SK-N-SH treated with all-trans-retinoic acid at 6 μM for 48 hours (cell line): ENCODE results near the gene SIAH1.

ENCODE experiments used
- CSDC2 ChIP-seq: fragments of 250-450 bp; sonication (Bioruptor Pico); IDR thresholded peaks from 2 replicates; pipeline ENCODE4 v1.5.0; 2020; ENCODE audit warnings: mild to moderate bottlenecking, moderate library complexity
- ESRRG ChIP-seq: fragments of 250-450 bp; sonication (Bioruptor Pico); IDR thresholded peaks from 2 replicates; pipeline ENCODE4 v1.6.1; 2021; ENCODE audit warnings: mild to moderate bottlenecking
- ZFP3 ChIP-seq: fragments of 250-450 bp; sonication (Bioruptor Pico); IDR thresholded peaks from 2 replicates; pipeline ENCODE4 v1.5.0; 2020; ENCODE audit warnings: mild to moderate bottlenecking, moderate library complexity
- ZFP30 ChIP-seq: fragments of 450-650 bp; formaldehyde crosslinking; IDR thresholded peaks from 2 replicates; pipeline ENCODE4 v1.5.0; 2022; ENCODE audit warnings: mild to moderate bottlenecking, moderate library complexity
- ZNF8 ChIP-seq: fragments of 450-650 bp; formaldehyde crosslinking; IDR thresholded peaks from 2 replicates; pipeline ENCODE4 v1.5.0; 2020; ENCODE audit warnings: mild to moderate bottlenecking, moderate library complexity
- TF ChIP-seq, protein P1 (sequence below): fragments of 250-450 bp; sonication (Bioruptor Pico); IDR thresholded peaks from 2 replicates; pipeline ENCODE4 v1.8.0; 2021; ENCODE audit warnings: low read depth, mild to moderate bottlenecking, moderate library complexity, borderline replicate concordance

DNA sequence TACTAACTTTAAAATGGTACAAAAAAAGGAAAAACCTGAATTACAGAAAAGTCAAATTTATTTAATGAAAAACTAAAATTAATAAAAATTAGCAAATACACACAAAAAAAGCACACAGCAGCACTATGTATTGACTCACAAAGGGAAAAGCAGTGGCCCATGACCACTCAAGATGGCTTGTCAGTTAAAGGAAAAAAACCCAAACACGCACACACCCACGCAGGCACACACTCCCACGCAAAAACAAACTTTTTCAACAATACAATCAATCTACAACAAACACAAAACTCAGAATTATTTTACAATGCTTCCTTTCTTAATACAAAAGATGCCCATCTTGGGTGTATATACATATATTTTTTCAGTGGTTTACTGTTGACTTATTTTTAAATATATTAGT lies 24.2 kb downstream of the SIAH1 start:
- no peak for TF ChIP-seq ZFP3
- no peak for TF ChIP-seq ZNF8 (CRISPR knock-in tag)
- no peak for TF ChIP-seq CSDC2 (CRISPR knock-in tag)
- TF ChIP-seq, protein P1, sequence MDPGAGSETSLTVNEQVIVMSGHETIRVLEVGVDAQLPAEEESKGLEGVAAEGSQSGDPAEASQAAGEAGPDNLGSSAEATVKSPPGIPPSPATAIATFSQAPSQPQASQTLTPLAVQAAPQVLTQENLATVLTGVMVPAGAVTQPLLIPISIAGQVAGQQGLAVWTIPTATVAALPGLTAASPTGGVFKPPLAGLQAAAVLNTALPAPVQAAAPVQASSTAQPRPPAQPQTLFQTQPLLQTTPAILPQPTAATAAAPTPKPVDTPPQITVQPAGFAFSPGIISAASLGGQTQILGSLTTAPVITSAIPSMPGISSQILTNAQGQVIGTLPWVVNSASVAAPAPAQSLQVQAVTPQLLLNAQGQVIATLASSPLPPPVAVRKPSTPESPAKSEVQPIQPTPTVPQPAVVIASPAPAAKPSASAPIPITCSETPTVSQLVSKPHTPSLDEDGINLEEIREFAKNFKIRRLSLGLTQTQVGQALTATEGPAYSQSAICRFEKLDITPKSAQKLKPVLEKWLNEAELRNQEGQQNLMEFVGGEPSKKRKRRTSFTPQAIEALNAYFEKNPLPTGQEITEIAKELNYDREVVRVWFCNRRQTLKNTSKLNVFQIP (CRISPR knock-in tag): no peak
- no peak for TF ChIP-seq ESRRG (CRISPR knock-in tag)
- TF ChIP-seq ZFP30 (CRISPR knock-in tag): no peak
